Osteoblast (primary cell): ENCODE data around the gene KYNU. TPM values are rescaled to one million over a fixed set of nuclear protein-coding genes. Genes with fewer than 3 reads are reported as not detected.
A peak's percentile ranks its signal among the peaks of the same experiment; 100 is the strongest.

Experiments
- DNase-seq: peaks from one replicate; pipeline ENCODE4 v3.0.0; 2011; ENCODE audit warnings: low spot score, mixed read lengths; ENCODE audit not compliant: insufficient read length; ENCODE audit errors: missing footprints
- H2AFZ ChIP-seq: 2 replicates; pipeline ENCODE4 v1.6.0; 2011; ENCODE audit warnings: mild to moderate bottlenecking, low read length
- H3K27ac ChIP-seq: 2 replicates; pipeline ENCODE4 v1.5.1; 2011; ENCODE audit warnings: mild to moderate bottlenecking, low read depth, low read length, moderate library complexity
- H3K27me3 ChIP-seq: 2 replicates; pipeline ENCODE4 v1.6.0; 2012; ENCODE audit warnings: mild to moderate bottlenecking, control low read depth, inconsistent platforms, low read length, moderate library complexity; ENCODE audit not compliant: insufficient read depth
- H3K36me3 ChIP-seq: 2 replicates; pipeline ENCODE4 v1.5.1; 2011; ENCODE audit warnings: mild to moderate bottlenecking, low read length, control low read depth, moderate library complexity; ENCODE audit not compliant: insufficient read depth
- H3K4me1 ChIP-seq: 2 replicates; pipeline ENCODE4 v1.5.1; 2011; ENCODE audit warnings: mild to moderate bottlenecking, low read length, control low read depth, moderate library complexity; ENCODE audit not compliant: insufficient read depth
- H3K4me2 ChIP-seq: 2 replicates; pipeline ENCODE4 v1.6.0; 2011; ENCODE audit warnings: mild to moderate bottlenecking, low read length; ENCODE audit not compliant: insufficient read depth
- H3K4me3 ChIP-seq: fragments of 200-600 bp; sonication (generic); 3 replicates; pipeline ENCODE4 v1.5.1; 2012; ENCODE audit warnings: mild to moderate bottlenecking, low read length, inconsistent platforms; ENCODE audit not compliant: insufficient read depth
- H3K79me2 ChIP-seq: 2 replicates; pipeline ENCODE4 v1.6.0; 2012; ENCODE audit warnings: mild to moderate bottlenecking, low read length, control low read depth, inconsistent platforms; ENCODE audit not compliant: insufficient read depth
- H3K9me3 ChIP-seq: 2 replicates; pipeline ENCODE4 v1.5.1; 2011; ENCODE audit warnings: low read depth, low read length, control low read depth
- H4K20me1 ChIP-seq: 2 replicates; pipeline ENCODE4 v1.6.0; 2012; ENCODE audit warnings: mild to moderate bottlenecking, low read length, control low read depth; ENCODE audit not compliant: insufficient read depth
- total RNA-seq: library from RNA; depleted of rRNA; stranded (reverse); fragments of >200 nt; gene quantifications from 2 replicates; pipeline ENCODE4 v1.2.3, GENCODE V29; 2012
- TF ChIP-seq, protein P1 (sequence below): IDR thresholded peaks from 2 replicates; pipeline ENCODE4 v1.5.1; 2011; ENCODE audit warnings: mild to moderate bottlenecking, low read depth, low read length, moderate library complexity; ENCODE audit errors: extremely low read depth

KYNU gene
- total RNA-seq, 1 donor: 10.9 TPM

GRCh38 chr2:142987044-142987443 lies 109.6 kb downstream of the KYNU start:
- DNase-seq: no peak

DNA sequence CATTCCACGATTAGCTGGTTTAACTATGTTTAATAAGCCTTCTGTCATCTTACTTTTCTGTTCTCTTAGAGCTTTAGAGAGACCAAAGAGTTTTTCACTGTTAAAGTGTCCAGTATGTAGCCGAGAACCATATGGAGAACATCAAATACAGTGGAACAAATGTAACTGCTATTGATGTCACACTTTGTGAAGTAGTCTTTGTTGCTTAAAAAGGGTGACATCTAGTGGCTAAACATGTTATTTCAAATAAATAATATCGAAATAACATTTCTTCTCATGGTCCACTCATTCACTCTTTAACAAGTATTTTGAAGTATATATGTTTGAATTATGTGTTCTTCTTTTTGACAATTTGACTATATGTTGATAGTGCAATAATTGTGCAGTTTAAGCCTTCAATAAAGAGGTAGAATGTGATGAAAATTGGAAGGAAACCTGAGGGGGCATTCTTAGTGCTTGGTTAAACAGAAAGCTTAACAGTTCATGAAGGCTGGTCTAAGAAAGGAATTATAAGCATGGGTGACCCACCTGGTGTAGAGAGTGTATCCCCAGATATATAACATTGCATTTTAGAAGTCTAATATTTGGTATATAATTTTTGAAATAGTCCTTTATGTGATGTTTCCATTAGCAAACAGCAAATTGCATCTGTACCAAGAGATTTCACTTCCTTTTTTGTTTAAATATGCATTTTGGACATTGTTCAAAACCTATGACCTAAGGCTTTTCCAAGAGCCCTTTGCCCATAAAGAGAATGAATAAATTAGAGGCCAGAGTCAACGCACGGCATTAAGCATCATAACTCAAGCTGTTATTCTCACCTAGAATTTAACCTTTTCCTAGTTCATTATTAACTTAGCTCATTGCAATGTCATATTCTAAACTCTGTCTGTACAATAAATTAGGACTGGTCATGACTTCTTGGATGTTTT lies 112.1 kb downstream of the KYNU start:
- no peak overlapping the region for H3K4me2 ChIP-seq
- peak; percentile 26 for DNase-seq

More at GRCh38 chr2:142987044-142987443, 109.6 kb downstream of the KYNU start:
- no peaks in the 10 kb centered on the region for H3K27me3 ChIP-seq
- no peak overlapping the region for H3K4me3 ChIP-seq
- no peaks in the 10 kb centered on the region for H3K79me2 ChIP-seq
- no peak overlapping the region for H3K27ac ChIP-seq
- H3K4me1 ChIP-seq: no peaks in the 10 kb centered on the region
- TF ChIP-seq, protein P1, sequence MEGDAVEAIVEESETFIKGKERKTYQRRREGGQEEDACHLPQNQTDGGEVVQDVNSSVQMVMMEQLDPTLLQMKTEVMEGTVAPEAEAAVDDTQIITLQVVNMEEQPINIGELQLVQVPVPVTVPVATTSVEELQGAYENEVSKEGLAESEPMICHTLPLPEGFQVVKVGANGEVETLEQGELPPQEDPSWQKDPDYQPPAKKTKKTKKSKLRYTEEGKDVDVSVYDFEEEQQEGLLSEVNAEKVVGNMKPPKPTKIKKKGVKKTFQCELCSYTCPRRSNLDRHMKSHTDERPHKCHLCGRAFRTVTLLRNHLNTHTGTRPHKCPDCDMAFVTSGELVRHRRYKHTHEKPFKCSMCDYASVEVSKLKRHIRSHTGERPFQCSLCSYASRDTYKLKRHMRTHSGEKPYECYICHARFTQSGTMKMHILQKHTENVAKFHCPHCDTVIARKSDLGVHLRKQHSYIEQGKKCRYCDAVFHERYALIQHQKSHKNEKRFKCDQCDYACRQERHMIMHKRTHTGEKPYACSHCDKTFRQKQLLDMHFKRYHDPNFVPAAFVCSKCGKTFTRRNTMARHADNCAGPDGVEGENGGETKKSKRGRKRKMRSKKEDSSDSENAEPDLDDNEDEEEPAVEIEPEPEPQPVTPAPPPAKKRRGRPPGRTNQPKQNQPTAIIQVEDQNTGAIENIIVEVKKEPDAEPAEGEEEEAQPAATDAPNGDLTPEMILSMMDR: no peak
- H2AFZ ChIP-seq: no peak overlapping the region
- H3K9me3 ChIP-seq: no peaks in the 10 kb centered on the region
- no peaks in the 10 kb centered on the region for H4K20me1 ChIP-seq
- no peak overlapping the region for H3K4me2 ChIP-seq
- no peaks in the 10 kb centered on the region for H3K36me3 ChIP-seq

GRCh38 chr2:142991295-142991694 lies 113.8 kb downstream of the KYNU start:
- H3K4me1 ChIP-seq: no peaks in the 10 kb centered on the region
- H2AFZ ChIP-seq: no peak overlapping the region
- H3K27ac ChIP-seq: no peak overlapping the region
- H3K79me2 ChIP-seq: no peaks in the 10 kb centered on the region
- H3K27me3 ChIP-seq: no peaks in the 10 kb centered on the region
- H4K20me1 ChIP-seq: no peaks in the 10 kb centered on the region
- no peaks in the 10 kb centered on the region for H3K9me3 ChIP-seq
- H3K36me3 ChIP-seq: no peaks in the 10 kb centered on the region
- no peak for DNase-seq
- TF ChIP-seq, protein P1: no peak
- H3K4me2 ChIP-seq: no peak overlapping the region
- no peak overlapping the region for H3K4me3 ChIP-seq

More for the DNA sequence above, 112.1 kb downstream of the KYNU start:
- Histone ChIP-seq H3K79me2 (no peaks in the 10 kb centered on the region), H3K27me3 (no peaks in the 10 kb centered on the region), H3K36me3 (no peaks in the 10 kb centered on the region), H3K9me3 (no peaks in the 10 kb centered on the region), H3K4me3 (no peak overlapping the region), H2AFZ (no peak overlapping the region), H4K20me1 (no peaks in the 10 kb centered on the region), H3K4me1 (no peaks in the 10 kb centered on the region), H3K27ac (no peak overlapping the region)
- TF ChIP-seq, protein P1: peak; percentile 59

GRCh38 chr2:142992840-142993239 lies 115.4 kb downstream of the KYNU start:
- no peaks in the 10 kb centered on the region for H3K4me1 ChIP-seq
- H3K9me3 ChIP-seq: no peaks in the 10 kb centered on the region
- no peaks in the 10 kb centered on the region for H3K36me3 ChIP-seq
- H3K4me2 ChIP-seq: no peak overlapping the region
- no peak overlapping the region for H3K27ac ChIP-seq
- no peak overlapping the region for H3K4me3 ChIP-seq
- no peaks in the 10 kb centered on the region for H4K20me1 ChIP-seq
- H3K27me3 ChIP-seq: no peaks in the 10 kb centered on the region
- no peak for DNase-seq
- H3K79me2 ChIP-seq: no peaks in the 10 kb centered on the region
- H2AFZ ChIP-seq: no peak overlapping the region
- TF ChIP-seq, protein P1: no peak
